ENCODE measurements around the gene KCNK2.
"Not testable (repeated sequence)": the region's sequence is repeated elsewhere in the genome, so short reads cannot be mapped to it uniquely, and the experiment has no call there.

Gene KCNK2

GRCh38 chr1:215156232-215156631, 73.7 kb downstream of the KCNK2 start:
- Histone ChIP-seq H3K4me1 (ENCODE audit: control insufficient read depth, insufficient read depth, low read length) (no peaks in the 10 kb centered on the region), H3K4me3 (ENCODE audit: low read depth, low read length) (no peak overlapping the region), H3K27ac (ENCODE audit: low read depth, low read length) (no peak overlapping the region), H3K9ac (ENCODE audit: low read depth, low read length) (no peak overlapping the region), H3K36me3 (ENCODE audit: control insufficient read depth, insufficient read depth, low read length) (no peaks in the 10 kb centered on the region), H3K27me3 (ENCODE audit: control insufficient read depth, insufficient read depth, low read length) (no peaks in the 10 kb centered on the region), H3K9me3 (ENCODE audit: control insufficient read depth, insufficient read depth, low read length) (no peaks in the 10 kb centered on the region)

GRCh38 chr1:215160351-215160750, 77.8 kb downstream of the KCNK2 start:
- Histone ChIP-seq H3K9ac (ENCODE audit: low read depth, low read length) (no peak overlapping the region), H3K27me3 (ENCODE audit: control insufficient read depth, insufficient read depth, low read length) (no peaks in the 10 kb centered on the region), H3K4me3 (ENCODE audit: low read depth, low read length) (no peak overlapping the region), H3K9me3 (ENCODE audit: control insufficient read depth, insufficient read depth, low read length) (no peaks in the 10 kb centered on the region), H3K36me3 (ENCODE audit: control insufficient read depth, insufficient read depth, low read length) (no peaks in the 10 kb centered on the region), H3K27ac (ENCODE audit: low read depth, low read length) (no peak overlapping the region), H3K4me1 (ENCODE audit: control insufficient read depth, insufficient read depth, low read length) (no peaks in the 10 kb centered on the region)

DNA sequence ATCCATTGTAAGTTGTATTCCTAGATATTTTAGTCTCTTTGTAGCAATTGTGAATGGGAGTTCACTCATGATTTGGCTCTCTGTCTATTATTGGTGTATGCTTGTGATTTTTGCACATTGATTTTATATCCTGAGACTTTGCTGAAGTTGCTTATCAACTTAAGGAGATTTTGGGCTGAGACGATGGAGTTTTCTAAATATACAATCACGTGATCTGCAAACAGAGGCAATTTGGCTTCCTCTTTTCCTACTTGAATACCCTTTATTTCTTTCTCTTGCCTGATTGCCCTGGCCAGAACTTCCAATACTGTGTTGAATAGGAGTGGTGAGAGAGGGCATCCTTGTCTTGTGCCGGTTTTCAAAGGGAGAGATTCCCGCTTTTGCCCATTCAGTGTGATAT, 80.6 kb downstream of the KCNK2 start:
- H3K27ac ChIP-seq (ENCODE audit: low read depth, low read length); H3K4me1 ChIP-seq (ENCODE audit: control insufficient read depth, insufficient read depth, low read length); H3K9me3 ChIP-seq (ENCODE audit: control insufficient read depth, insufficient read depth, low read length); H3K4me3 ChIP-seq (ENCODE audit: low read depth, low read length); H3K9ac ChIP-seq (ENCODE audit: low read depth, low read length); H3K27me3 ChIP-seq (ENCODE audit: control insufficient read depth, insufficient read depth, low read length); H3K36me3 ChIP-seq (ENCODE audit: control insufficient read depth, insufficient read depth, low read length): not testable (repeated sequence)

DNA sequence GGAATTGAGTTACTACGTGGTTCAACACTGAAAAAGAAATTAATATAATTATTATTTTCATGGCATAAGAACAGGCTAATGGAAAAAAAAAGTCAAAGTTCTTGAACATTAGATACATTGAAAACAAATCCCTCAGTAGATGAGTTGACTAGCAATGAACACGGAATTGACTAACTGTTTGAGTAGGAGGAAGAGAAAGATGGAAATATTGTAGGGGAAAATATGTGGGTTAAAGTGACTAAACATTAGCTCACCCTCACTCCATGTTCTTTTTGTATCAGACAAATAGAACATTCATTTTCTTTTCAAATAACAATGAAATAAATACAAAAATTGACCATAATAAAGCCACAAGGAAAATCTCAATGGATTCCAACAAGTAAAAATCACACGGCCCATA, 84.3 kb downstream of the KCNK2 start:
- Histone ChIP-seq H3K27me3 (ENCODE audit: control insufficient read depth, insufficient read depth, low read length) (no peaks in the 10 kb centered on the region), H3K27ac (ENCODE audit: low read depth, low read length) (no peak overlapping the region), H3K36me3 (ENCODE audit: control insufficient read depth, insufficient read depth, low read length) (no peaks in the 10 kb centered on the region), H3K4me1 (ENCODE audit: control insufficient read depth, insufficient read depth, low read length) (no peaks in the 10 kb centered on the region), H3K4me3 (ENCODE audit: low read depth, low read length) (no peak overlapping the region), H3K9me3 (ENCODE audit: control insufficient read depth, insufficient read depth, low read length) (no peaks in the 10 kb centered on the region), H3K9ac (ENCODE audit: low read depth, low read length) (no peak overlapping the region)

DNA sequence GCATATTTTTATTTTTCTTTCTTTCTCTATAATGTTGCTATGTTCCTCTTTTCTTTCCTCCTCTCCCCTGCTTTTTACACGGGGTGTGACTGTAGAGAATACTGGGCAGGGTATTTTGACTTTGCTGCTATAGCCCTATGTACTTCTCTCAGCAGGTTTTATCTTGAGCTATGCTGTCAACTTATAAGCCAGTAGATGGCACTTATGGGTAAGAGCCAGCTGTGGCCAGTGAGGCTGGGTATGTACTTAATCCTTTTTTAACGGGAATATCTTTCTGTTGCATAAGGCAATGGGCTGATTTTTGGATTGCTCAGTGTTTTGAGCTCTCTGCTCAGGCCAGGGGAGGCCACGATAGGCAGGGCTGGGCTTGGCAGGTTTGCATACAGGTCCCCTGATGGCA, 99.0 kb downstream of the KCNK2 start:
- no peaks in the 10 kb centered on the region for H3K4me1 ChIP-seq (ENCODE audit: control insufficient read depth, insufficient read depth, low read length)
- H3K9ac ChIP-seq (ENCODE audit: low read depth, low read length): no peak overlapping the region
- no peaks in the 10 kb centered on the region for H3K27me3 ChIP-seq (ENCODE audit: control insufficient read depth, insufficient read depth, low read length)
- H3K4me3 ChIP-seq (ENCODE audit: low read depth, low read length): no peak overlapping the region
- no peaks in the 10 kb centered on the region for H3K36me3 ChIP-seq (ENCODE audit: control insufficient read depth, insufficient read depth, low read length)
- H3K27ac ChIP-seq (ENCODE audit: low read depth, low read length): no peak overlapping the region
- no peaks in the 10 kb centered on the region for H3K9me3 ChIP-seq (ENCODE audit: control insufficient read depth, insufficient read depth, low read length)

GRCh38 chr1:215185067-215185620, 102.6 kb downstream of the KCNK2 start:
- no peak overlapping the region for H3K27ac ChIP-seq (ENCODE audit: low read depth, low read length)
- no peaks in the 10 kb centered on the region for H3K27me3 ChIP-seq (ENCODE audit: control insufficient read depth, insufficient read depth, low read length)
- no peaks in the 10 kb centered on the region for H3K9me3 ChIP-seq (ENCODE audit: control insufficient read depth, insufficient read depth, low read length)
- H3K4me1 ChIP-seq (ENCODE audit: control insufficient read depth, insufficient read depth, low read length): no peaks in the 10 kb centered on the region
- H3K4me3 ChIP-seq (ENCODE audit: low read depth, low read length): no peak overlapping the region
- H3K36me3 ChIP-seq (ENCODE audit: control insufficient read depth, insufficient read depth, low read length): no peaks in the 10 kb centered on the region
- no peak overlapping the region for H3K9ac ChIP-seq (ENCODE audit: low read depth, low read length)

GRCh38 chr1:215188302-215188950, 105.9 kb downstream of the KCNK2 start:
- Histone ChIP-seq H3K4me1 (ENCODE audit: control insufficient read depth, insufficient read depth, low read length) (no peaks in the 10 kb centered on the region), H3K36me3 (ENCODE audit: control insufficient read depth, insufficient read depth, low read length) (no peaks in the 10 kb centered on the region), H3K9me3 (ENCODE audit: control insufficient read depth, insufficient read depth, low read length) (no peaks in the 10 kb centered on the region), H3K9ac (ENCODE audit: low read depth, low read length) (no peak overlapping the region), H3K4me3 (ENCODE audit: low read depth, low read length) (no peak overlapping the region), H3K27ac (ENCODE audit: low read depth, low read length) (no peak overlapping the region), H3K27me3 (ENCODE audit: control insufficient read depth, insufficient read depth, low read length) (no peaks in the 10 kb centered on the region)

DNA sequence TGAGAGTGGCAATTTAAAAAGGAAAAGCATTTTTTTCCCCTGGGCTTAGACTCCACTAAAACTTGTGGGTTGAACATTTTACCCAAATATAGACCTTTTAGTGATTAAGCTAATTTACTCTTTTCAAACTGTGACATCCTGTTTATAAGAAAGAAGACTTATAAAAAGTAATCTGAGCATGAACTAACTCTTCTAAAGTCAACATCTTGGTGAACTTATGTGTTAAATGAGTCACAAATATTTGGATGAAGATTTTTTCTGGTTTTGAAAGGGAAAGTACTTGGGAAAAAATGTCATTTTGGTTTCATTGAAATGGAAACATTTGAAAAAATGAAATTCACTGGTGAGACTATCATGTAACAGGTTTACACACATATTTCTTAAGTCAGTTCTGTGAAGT, 109.8 kb downstream of the KCNK2 start:
- no peak overlapping the region for H3K4me3 ChIP-seq (ENCODE audit: low read depth, low read length)
- H3K36me3 ChIP-seq (ENCODE audit: control insufficient read depth, insufficient read depth, low read length): no peaks in the 10 kb centered on the region
- no peak overlapping the region for H3K9ac ChIP-seq (ENCODE audit: low read depth, low read length)
- H3K4me1 ChIP-seq (ENCODE audit: control insufficient read depth, insufficient read depth, low read length): no peaks in the 10 kb centered on the region
- no peaks in the 10 kb centered on the region for H3K27me3 ChIP-seq (ENCODE audit: control insufficient read depth, insufficient read depth, low read length)
- H3K9me3 ChIP-seq (ENCODE audit: control insufficient read depth, insufficient read depth, low read length): no peaks in the 10 kb centered on the region
- H3K27ac ChIP-seq (ENCODE audit: low read depth, low read length): no peak overlapping the region

- Histone ChIP-seq H3K9ac (ENCODE audit: low read depth, low read length) (no peak overlapping the region), H3K36me3 (ENCODE audit: control insufficient read depth, insufficient read depth, low read length) (no peaks in the 10 kb centered on the region), H3K27me3 (ENCODE audit: control insufficient read depth, insufficient read depth, low read length) (no peaks in the 10 kb centered on the region), H3K4me1 (ENCODE audit: control insufficient read depth, insufficient read depth, low read length) (peaks cover 24% of the 10 kb centered on the region), H3K9me3 (ENCODE audit: control insufficient read depth, insufficient read depth, low read length) (no peaks in the 10 kb centered on the region), H3K27ac (ENCODE audit: low read depth, low read length) (no peak overlapping the region), H3K4me3 (ENCODE audit: low read depth, low read length) (no peak overlapping the region)
These were observed 115.5 kb downstream of the KCNK2 start for GRCh38 chr1:215198021-215198420.

DNA sequence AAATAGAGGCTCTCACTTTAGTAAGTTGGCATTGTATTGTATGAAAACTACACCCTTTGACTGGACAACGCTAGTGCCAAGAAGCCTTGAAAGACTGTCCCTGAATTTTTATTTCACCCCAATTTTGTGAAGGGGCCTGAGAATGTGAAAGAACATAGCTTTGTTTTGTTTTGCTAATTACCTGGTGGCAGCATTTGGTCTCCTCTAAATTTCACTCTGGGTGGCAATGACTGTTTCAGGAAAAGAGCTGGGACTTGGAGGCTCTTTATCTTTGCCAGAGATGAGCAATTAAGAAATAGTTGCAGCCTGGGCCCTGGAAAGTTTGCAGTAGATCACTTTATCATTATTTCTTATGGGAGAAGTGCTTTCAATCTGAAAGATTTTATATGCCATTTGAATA, 117.6 kb downstream of the KCNK2 start:
- Histone ChIP-seq H3K4me1 (ENCODE audit: control insufficient read depth, insufficient read depth, low read length) (peaks cover 24% of the 10 kb centered on the region), H3K27me3 (ENCODE audit: control insufficient read depth, insufficient read depth, low read length) (no peaks in the 10 kb centered on the region), H3K36me3 (ENCODE audit: control insufficient read depth, insufficient read depth, low read length) (no peaks in the 10 kb centered on the region), H3K27ac (ENCODE audit: low read depth, low read length) (peak overlapping the region; percentile 2), H3K4me3 (ENCODE audit: low read depth, low read length) (no peak overlapping the region), H3K9ac (ENCODE audit: low read depth, low read length) (no peak overlapping the region), H3K9me3 (ENCODE audit: control insufficient read depth, insufficient read depth, low read length) (no peaks in the 10 kb centered on the region)

DNA sequence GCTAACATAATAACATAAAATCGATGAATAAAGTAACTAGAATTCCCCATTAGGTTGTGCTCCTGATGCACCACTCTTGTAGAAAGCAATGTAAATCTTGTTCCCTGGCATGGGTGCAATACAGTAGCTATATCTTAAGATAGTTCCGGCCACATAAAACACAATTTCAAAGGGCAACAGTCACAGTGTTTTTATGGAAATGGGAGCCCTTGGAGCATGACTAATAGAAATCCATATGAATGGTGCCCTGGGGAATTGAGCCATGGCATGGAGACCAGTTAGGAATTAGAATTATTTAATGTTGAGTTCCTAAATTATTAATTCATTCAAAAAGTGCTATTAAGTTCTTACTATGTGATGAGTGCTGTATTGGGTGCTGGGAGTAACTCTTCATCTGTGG, 118.7 kb downstream of the KCNK2 start:
- Histone ChIP-seq H3K27ac (ENCODE audit: low read depth, low read length) (no peak overlapping the region), H3K27me3 (ENCODE audit: control insufficient read depth, insufficient read depth, low read length) (no peaks in the 10 kb centered on the region), H3K4me3 (ENCODE audit: low read depth, low read length) (no peak overlapping the region), H3K9me3 (ENCODE audit: control insufficient read depth, insufficient read depth, low read length) (no peaks in the 10 kb centered on the region), H3K36me3 (ENCODE audit: control insufficient read depth, insufficient read depth, low read length) (no peaks in the 10 kb centered on the region), H3K4me1 (ENCODE audit: control insufficient read depth, insufficient read depth, low read length) (peaks cover 24% of the 10 kb centered on the region), H3K9ac (ENCODE audit: low read depth, low read length) (no peak overlapping the region)

Measured in HUES48 (cell line).